K562 (cell line): ENCODE data around the gene PTPN11.

ENCODE experiments used
- CBFA2T3 ChIP-seq: fragments of 450-650 bp; IDR thresholded peaks from 2 replicates; pipeline ENCODE4 v1.6.1; 2017
- CTCF ChIP-seq, 3 experiments: IDR thresholded peaks in 2 of 3; conservative IDR thresholded peaks in 1 of 3; 2 replicates each; pipeline ENCODE4 v1.5.1; 2011 to 2012; ENCODE audit warnings: low read length in 3 of 3, mild to moderate bottlenecking in 3 of 3, control low read depth in 2 of 3, improper control_type of control experiment in 1 of 3, inconsistent platforms in 1 of 3, low read depth in 1 of 3, mixed read lengths in 1 of 3, moderate library complexity in 1 of 3; ENCODE audit not compliant: insufficient read depth in 2 of 3
- EP300 ChIP-seq: IDR thresholded peaks from 2 replicates; pipeline ENCODE4 v1.6.1; 2012; ENCODE audit warnings: low read length, improper control_type of control experiment
- ETV5 ChIP-seq: sonication (generic); formaldehyde crosslinking; IDR thresholded peaks from 2 replicates; pipeline ENCODE4 v1.4.0; 2020; ENCODE audit warnings: low read depth, mild to moderate bottlenecking, missing genetic modification reagents
- PURB ChIP-seq: sonication (generic); formaldehyde crosslinking; IDR thresholded peaks from 2 replicates; pipeline ENCODE4 v1.9.0; 2021; ENCODE audit warnings: low read depth, mild to moderate bottlenecking, missing genetic modification reagents
- RAD21 ChIP-seq, 2 experiments: fragments of 250-450 bp in 1 of 2; fragments of 450-650 bp in 1 of 2; sonication (Bioruptor Pico) in 1 of 2; formaldehyde crosslinking in 1 of 2; IDR thresholded peaks in 1 of 2; conservative IDR thresholded peaks in 1 of 2; 2 replicates each; pipeline versions ENCODE4 v1.4.0 to v1.8.0; 2020 to 2022; ENCODE audit warnings: mild to moderate bottlenecking in 2 of 2, moderate library complexity in 1 of 2
- SMAD4 ChIP-seq: fragments of 250-450 bp; sonication (Bioruptor Pico); conservative IDR thresholded peaks from 2 replicates; pipeline ENCODE4 v1.8.0; 2021; ENCODE audit warnings: inconsistent platforms, mild to moderate bottlenecking, moderate library complexity
- UBTF ChIP-seq, 2 experiments: IDR thresholded peaks; 2 replicates each; pipeline ENCODE4 v1.6.1; 2012; ENCODE audit warnings: improper control_type of control experiment in 2 of 2, low read depth in 2 of 2, low read length in 2 of 2, borderline replicate concordance in 1 of 2
- ZBTB11 ChIP-seq, 3 experiments: fragments of 200-800 bp in 1 of 3; fragments of 250-450 bp in 1 of 3; fragments of 450-650 bp in 1 of 3; sonication (Bioruptor Pico) in 1 of 3; sonication (Bioruptor generic) in 1 of 3; formaldehyde crosslinking in 1 of 3; IDR thresholded peaks; 2 replicates each; pipeline versions ENCODE4 v1.6.1 to v1.8.0; 2016 to 2022; ENCODE audit warnings: mild to moderate bottlenecking in 2 of 3, missing genetic modification characterization in 2 of 3, missing compliant biosample characterization in 1 of 3, moderate library complexity in 1 of 3
- ZNF324 ChIP-seq: fragments of 250-450 bp; sonication (Bioruptor Pico); IDR thresholded peaks from 2 replicates; pipeline ENCODE4 v1.4.0; 2020; ENCODE audit warnings: mild to moderate bottlenecking

- TF ChIP-seq ZNF324 (no peak), EP300 (no peak), UBTF (IDR thresholded peaks at IDR 0.05; ENCODE audit: borderline replicate concordance in 1 of 2, low read depth in 2 of 2, low read length in 2 of 2) (no peak), ZBTB11 (CRISPR knock-in tag; IDR thresholded peaks at IDR 0.05) (no peak), RAD21 (CRISPR knock-in tag; conservative IDR thresholded peaks at IDR 0.05 in 1 of 2, IDR thresholded peaks at IDR 0.05 in 1 of 2) (no peak), SMAD4 (CRISPR knock-in tag) (no peak), CTCF (IDR thresholded peaks at IDR 0.05 in 2 of 3, conservative IDR thresholded peaks at IDR 0.05 in 1 of 3; ENCODE audit: insufficient read depth in 2 of 3, low read depth in 1 of 3, low read length in 3 of 3) (no peak), CBFA2T3 (no peak), PURB (CRISPR knock-in tag) (no peak), ETV5 (CRISPR knock-in tag) (no peak)
These were observed 127.6 kb downstream of the PTPN11 start for GRCh38 chr12:112546339-112546738.
